Subcutaneous abdominal adipose tissue (tissue), 5 donors: ENCODE results near the gene PTPN21.

Experiments
- H3K27ac ChIP-seq: one replicate; pipeline ENCODE4 v1.7.0; 2013; ENCODE audit warnings: low read depth, mild to moderate bottlenecking, inconsistent platforms, low read length, moderate library complexity
- H3K27me3 ChIP-seq, 5 donors: one replicate each; pipeline ENCODE4 v1.7.0; 2013; ENCODE audit warnings: low read length in 5 of 5, inconsistent platforms in 1 of 5; ENCODE audit not compliant: control insufficient read depth in 5 of 5, insufficient read depth in 4 of 5
- H3K36me3 ChIP-seq, 5 donors: one replicate each; pipeline ENCODE4 v1.7.0; 2013; ENCODE audit warnings: low read length in 5 of 5; ENCODE audit not compliant: control insufficient read depth in 5 of 5, insufficient read depth in 5 of 5
- H3K4me1 ChIP-seq, 5 donors: one replicate each; pipeline ENCODE4 v1.7.0; 2013; ENCODE audit warnings: low read length in 5 of 5, mild to moderate bottlenecking in 3 of 5, moderate library complexity in 1 of 5; ENCODE audit not compliant: control insufficient read depth in 5 of 5, insufficient read depth in 5 of 5
- H3K4me3 ChIP-seq, 5 donors: one replicate each; pipeline ENCODE4 v1.7.0; 2013; ENCODE audit warnings: low read length in 5 of 5, low read depth in 1 of 5
- H3K9ac ChIP-seq, 5 donors: one replicate each; pipeline ENCODE4 v1.7.0; 2013; ENCODE audit warnings: low read length in 5 of 5, mild to moderate bottlenecking in 4 of 5, moderate library complexity in 3 of 5
- H3K9me3 ChIP-seq, 5 donors: one replicate each; pipeline ENCODE4 v1.7.0; 2013; ENCODE audit warnings: low read length in 5 of 5; ENCODE audit not compliant: control insufficient read depth in 5 of 5
- donor health status: healthy.
- donor health status: healthy.
- donor health status: healthy.
- donor health status: healthy.
- donor health status: healthy.

The PTPN21 gene

GRCh38 chr14:88492272-88493089, 62.3 kb downstream of the PTPN21 start:
- H3K9me3 ChIP-seq = no peaks in the 10 kb centered on the region
- H3K9ac ChIP-seq = no peak overlapping the region
- no peaks in the 10 kb centered on the region for H3K27me3 ChIP-seq
- peaks cover 0 to 4% (median 0%) of the 10 kb centered on the region in 5 donors for H3K4me1 ChIP-seq
- H3K36me3 ChIP-seq = peaks cover 17 to 74% (median 55%) of the 10 kb centered on the region in 5 donors
- no peak overlapping the region for H3K4me3 ChIP-seq
- H3K27ac ChIP-seq = no peak overlapping the region

GRCh38 chr14:88490168-88490567, 64.6 kb downstream of the PTPN21 start:
- no peak overlapping the region for H3K9ac ChIP-seq
- no peak overlapping the region for H3K4me3 ChIP-seq
- no peaks in the 10 kb centered on the region for H3K27me3 ChIP-seq
- H3K27ac ChIP-seq = no peak overlapping the region
- H3K4me1 ChIP-seq = peaks cover 0 to 4% (median 0%) of the 10 kb centered on the region in 5 donors
- H3K9me3 ChIP-seq = no peaks in the 10 kb centered on the region
- H3K36me3 ChIP-seq = peaks cover 4 to 60% (median 42%) of the 10 kb centered on the region in 5 donors

DNA sequence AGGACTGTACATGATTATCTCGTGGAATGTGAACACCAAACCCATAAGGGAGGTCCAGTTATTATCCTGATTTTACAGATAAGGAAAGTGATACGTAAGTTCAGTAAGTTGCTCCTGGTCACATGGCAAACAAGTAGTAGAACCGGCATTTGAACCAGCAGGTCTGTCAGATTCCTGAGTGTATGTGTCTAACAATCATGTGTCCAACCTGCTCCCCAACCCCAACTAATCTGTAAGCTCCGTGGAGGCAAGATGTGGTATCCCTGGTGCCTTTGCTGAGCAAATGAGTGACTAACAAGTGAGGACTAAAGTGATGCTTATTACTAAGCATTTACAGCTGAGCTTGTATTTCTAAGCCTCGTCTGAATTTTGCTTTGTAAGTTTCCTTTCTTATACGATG, 65.9 kb downstream of the PTPN21 start:
- peaks cover 0 to 4% (median 0%) of the 10 kb centered on the region in 5 donors for H3K4me1 ChIP-seq
- H3K27ac ChIP-seq = no peak overlapping the region
- H3K27me3 ChIP-seq = no peaks in the 10 kb centered on the region
- no peaks in the 10 kb centered on the region for H3K9me3 ChIP-seq
- no peak overlapping the region for H3K4me3 ChIP-seq
- peaks cover 7 to 63% (median 44%) of the 10 kb centered on the region in 5 donors for H3K36me3 ChIP-seq
- no peak overlapping the region for H3K9ac ChIP-seq

GRCh38 chr14:88488081-88488480, 66.7 kb downstream of the PTPN21 start:
- Histone ChIP-seq H3K27me3 (no peaks in the 10 kb centered on the region), H3K9me3 (no peaks in the 10 kb centered on the region), H3K4me1 (peaks cover 0 to 4% (median 0%) of the 10 kb centered on the region in 5 donors), H3K27ac (no peak overlapping the region), H3K36me3 (peaks cover 7 to 63% (median 44%) of the 10 kb centered on the region in 5 donors), H3K9ac (no peak overlapping the region), H3K4me3 (no peak overlapping the region)

DNA sequence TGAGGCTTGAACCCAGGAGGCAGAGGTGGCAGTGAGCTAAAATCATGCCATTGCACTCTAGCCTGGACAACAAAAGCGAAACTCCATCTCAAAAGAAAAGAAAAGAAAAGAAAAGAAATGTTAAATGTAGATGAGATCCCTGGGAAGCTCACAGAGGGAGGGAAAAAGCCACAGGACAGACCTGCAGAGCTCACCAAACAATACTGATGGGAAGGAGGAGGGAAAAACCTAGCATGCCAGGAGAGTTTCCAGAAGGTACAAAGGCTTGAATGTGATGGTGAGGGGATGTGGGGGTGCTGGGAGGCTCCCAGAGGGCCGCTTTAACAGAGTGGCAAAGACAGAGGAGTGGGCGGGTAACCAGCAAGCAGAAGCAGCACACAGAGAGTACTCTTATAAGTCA, 72.3 kb downstream of the PTPN21 start:
- no peaks in the 10 kb centered on the region for H3K27me3 ChIP-seq
- peaks cover 0 to 10% (median 10%) of the 10 kb centered on the region in 5 donors for H3K4me1 ChIP-seq
- no peak overlapping the region for H3K27ac ChIP-seq
- peaks cover 0 to 4% (median 0%) of the 10 kb centered on the region in 5 donors for H3K9me3 ChIP-seq
- H3K4me3 ChIP-seq = no peak overlapping the region
- H3K9ac ChIP-seq = no peak overlapping the region
- H3K36me3 ChIP-seq = peaks cover 16 to 75% (median 62%) of the 10 kb centered on the region in 5 donors

DNA sequence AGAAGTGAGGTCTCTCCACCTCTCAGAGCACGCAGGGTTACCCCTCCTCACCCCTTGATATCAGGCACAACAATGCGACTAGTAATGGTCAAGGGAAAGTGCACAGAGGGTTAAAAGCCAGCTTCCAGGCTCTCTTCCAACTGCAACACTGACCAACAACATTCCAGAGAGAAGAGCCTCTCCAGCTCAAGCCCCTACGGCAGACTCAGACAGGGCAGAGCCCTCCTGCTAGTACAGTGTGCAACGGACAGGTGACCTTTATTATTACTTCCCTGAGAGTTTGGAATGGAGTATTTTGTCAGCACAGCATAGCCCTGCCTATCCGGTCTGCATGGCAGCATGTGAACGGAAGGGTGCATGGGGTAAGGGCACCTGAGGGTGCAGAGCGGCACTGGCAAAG, 73.0 kb downstream of the PTPN21 start:
- no peak overlapping the region for H3K27ac ChIP-seq

GRCh38 chr14:88481059-88481458, 73.7 kb downstream of the PTPN21 start:
- no peak overlapping the region for H3K27ac ChIP-seq
- peaks cover 0 to 10% (median 10%) of the 10 kb centered on the region in 5 donors for H3K4me1 ChIP-seq
- no peak overlapping the region for H3K4me3 ChIP-seq
- H3K36me3 ChIP-seq = peaks cover 16 to 87% (median 63%) of the 10 kb centered on the region in 5 donors
- no peaks in the 10 kb centered on the region for H3K27me3 ChIP-seq
- H3K9ac ChIP-seq = no peak overlapping the region
- H3K9me3 ChIP-seq = peaks cover 0 to 4% (median 0%) of the 10 kb centered on the region in 5 donors

More for the DNA sequence above, 73.0 kb downstream of the PTPN21 start:
- H3K9ac ChIP-seq = no peak overlapping the region
- peaks cover 0 to 4% (median 0%) of the 10 kb centered on the region in 5 donors for H3K9me3 ChIP-seq
- H3K4me1 ChIP-seq = peaks cover 0 to 10% (median 10%) of the 10 kb centered on the region in 5 donors
- no peaks in the 10 kb centered on the region for H3K27me3 ChIP-seq
- H3K4me3 ChIP-seq = no peak overlapping the region
- H3K36me3 ChIP-seq = peaks cover 16 to 81% (median 64%) of the 10 kb centered on the region in 5 donors

GRCh38 chr14:88479574-88479987, 75.2 kb downstream of the PTPN21 start:
- peaks cover 17 to 84% (median 52%) of the 10 kb centered on the region in 5 donors for H3K36me3 ChIP-seq
- no peaks in the 10 kb centered on the region for H3K27me3 ChIP-seq
- H3K4me3 ChIP-seq = no peak overlapping the region
- no peak overlapping the region for H3K27ac ChIP-seq
- H3K4me1 ChIP-seq = peaks cover 0 to 10% (median 10%) of the 10 kb centered on the region in 5 donors
- H3K9ac ChIP-seq = no peak overlapping the region
- H3K9me3 ChIP-seq = peaks cover 0 to 4% (median 0%) of the 10 kb centered on the region in 5 donors

DNA sequence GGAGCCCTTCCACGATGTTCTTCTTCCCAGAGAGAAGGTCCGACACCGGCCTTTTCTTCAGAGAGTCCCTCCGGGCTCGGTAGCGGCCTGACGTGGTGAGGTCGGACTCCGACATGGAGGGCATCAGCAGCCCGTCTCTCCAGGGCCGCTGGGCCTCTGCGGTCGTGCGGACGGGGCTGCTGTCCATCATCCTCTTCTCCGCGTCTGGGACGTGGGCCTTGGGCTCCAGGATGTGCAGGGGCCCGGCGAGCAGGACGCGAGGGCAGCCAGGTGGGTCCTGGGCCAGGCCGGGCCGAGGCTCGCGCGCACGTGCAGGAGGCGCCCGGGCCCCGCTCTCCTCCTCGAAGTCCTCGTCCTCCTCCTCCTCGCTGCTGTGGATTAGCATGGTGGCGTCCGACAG, 75.9 kb downstream of the PTPN21 start:
- Histone ChIP-seq H3K36me3 (peaks cover 14 to 78% (median 47%) of the 10 kb centered on the region in 5 donors), H3K9me3 (peaks cover 0 to 4% (median 0%) of the 10 kb centered on the region in 5 donors), H3K4me3 (no peak overlapping the region), H3K9ac (no peak overlapping the region), H3K4me1 (peaks cover 0 to 10% (median 10%) of the 10 kb centered on the region in 5 donors), H3K27ac (no peak overlapping the region), H3K27me3 (no peaks in the 10 kb centered on the region)
